SK-N-SH treated with all-trans-retinoic acid at 6 μM for 48 hours (cell line): ENCODE measurements around the gene PRKD2.

ENCODE experiments used
- ATAC-seq: fragments of 200-7000 bp; cut with Tn5 transposase; 3 replicates; pipeline ENCODE4 v1.9.1; 2020; ENCODE audit warnings: mild to moderate bottlenecking, moderate library complexity
- ARNTL ChIP-seq: fragments of 450-650 bp; formaldehyde crosslinking; IDR thresholded peaks from 2 replicates; pipeline ENCODE4 v1.5.0; 2020; ENCODE audit warnings: low read depth, mild to moderate bottlenecking, moderate library complexity, borderline replicate concordance
- CREB5 ChIP-seq: fragments of 250-450 bp; sonication (Bioruptor Pico); IDR thresholded peaks from 2 replicates; pipeline ENCODE4 v1.5.1; 2020; ENCODE audit warnings: low read depth, mild to moderate bottlenecking, moderate library complexity
- CSDC2 ChIP-seq: fragments of 250-450 bp; sonication (Bioruptor Pico); IDR thresholded peaks from 2 replicates; pipeline ENCODE4 v1.5.0; 2020; ENCODE audit warnings: mild to moderate bottlenecking, moderate library complexity
- ESRRG ChIP-seq: fragments of 250-450 bp; sonication (Bioruptor Pico); IDR thresholded peaks from 2 replicates; pipeline ENCODE4 v1.6.1; 2021; ENCODE audit warnings: mild to moderate bottlenecking
- GLIS3 ChIP-seq: fragments of 250-450 bp; sonication (Bioruptor Pico); IDR thresholded peaks from 2 replicates; pipeline ENCODE4 v1.5.0; 2020; ENCODE audit warnings: mild to moderate bottlenecking, moderate library complexity
- ISL1 ChIP-seq: fragments of 250-450 bp; sonication (Bioruptor Pico); IDR thresholded peaks from 2 replicates; pipeline ENCODE4 v2.1.2; 2022; ENCODE audit warnings: mild to moderate bottlenecking, moderate library complexity
- OSR1 ChIP-seq: fragments of 250-450 bp; sonication (Bioruptor Pico); IDR thresholded peaks from 2 replicates; pipeline ENCODE4 v1.8.0; 2022; ENCODE audit warnings: moderate library complexity, mild to moderate bottlenecking, inconsistent platforms
- PATZ1 ChIP-seq: fragments of 250-450 bp; sonication (Bioruptor Pico); IDR thresholded peaks from 2 replicates; pipeline ENCODE4 v1.8.0; 2020; ENCODE audit warnings: mild to moderate bottlenecking, moderate library complexity, borderline replicate concordance
- PPARA ChIP-seq: fragments of 250-450 bp; sonication (Bioruptor Pico); IDR thresholded peaks from 2 replicates; pipeline ENCODE4 v1.5.0; 2020; ENCODE audit warnings: mild to moderate bottlenecking, borderline replicate concordance
- RARB ChIP-seq: fragments of 250-450 bp; sonication (Bioruptor Pico); IDR thresholded peaks from 2 replicates; pipeline ENCODE4 v1.8.0; 2021; ENCODE audit warnings: mild to moderate bottlenecking, moderate library complexity
- SNAI2 ChIP-seq: fragments of 250-450 bp; sonication (Bioruptor Pico); IDR thresholded peaks from 2 replicates; pipeline ENCODE4 v1.5.0; 2020; ENCODE audit warnings: mild to moderate bottlenecking, moderate library complexity
- TCF4 ChIP-seq: fragments of 250-450 bp; sonication (Bioruptor Pico); IDR thresholded peaks from 2 replicates; pipeline ENCODE4 v1.8.0; 2021; ENCODE audit warnings: mild to moderate bottlenecking, moderate library complexity, borderline replicate concordance
- TOX ChIP-seq: fragments of 250-450 bp; sonication (Bioruptor Pico); IDR thresholded peaks from 2 replicates; pipeline ENCODE4 v1.8.0; 2021; ENCODE audit warnings: mild to moderate bottlenecking, moderate library complexity, borderline replicate concordance
- ZFP3 ChIP-seq: fragments of 250-450 bp; sonication (Bioruptor Pico); IDR thresholded peaks from 2 replicates; pipeline ENCODE4 v1.5.0; 2020; ENCODE audit warnings: mild to moderate bottlenecking, moderate library complexity
- ZNF565 ChIP-seq: fragments of 450-650 bp; formaldehyde crosslinking; conservative IDR thresholded peaks from 2 replicates; pipeline ENCODE4 v1.5.0; 2020; ENCODE audit warnings: low read depth, mild to moderate bottlenecking, moderate library complexity
- ZNF70 ChIP-seq: fragments of 450-650 bp; formaldehyde crosslinking; IDR thresholded peaks from 2 replicates; pipeline ENCODE4 v1.5.0; 2020; ENCODE audit warnings: mild to moderate bottlenecking, moderate library complexity
- TF ChIP-seq, protein P1 (sequence below): fragments of 250-450 bp; sonication (Bioruptor Pico); IDR thresholded peaks from 2 replicates; pipeline ENCODE4 v1.5.0; 2020; ENCODE audit warnings: mild to moderate bottlenecking, moderate library complexity
- TF ChIP-seq, protein P2 (sequence below): fragments of 250-450 bp; sonication (Bioruptor Pico); IDR thresholded peaks from 2 replicates; pipeline ENCODE4 v1.8.0; 2021; ENCODE audit warnings: low read depth, mild to moderate bottlenecking, moderate library complexity, borderline replicate concordance

Gene PRKD2

GRCh38 chr19:46654621-46655152, 62.2 kb downstream of the PRKD2 start:
- ATAC-seq, result no peak
- TF ChIP-seq, protein P1, sequence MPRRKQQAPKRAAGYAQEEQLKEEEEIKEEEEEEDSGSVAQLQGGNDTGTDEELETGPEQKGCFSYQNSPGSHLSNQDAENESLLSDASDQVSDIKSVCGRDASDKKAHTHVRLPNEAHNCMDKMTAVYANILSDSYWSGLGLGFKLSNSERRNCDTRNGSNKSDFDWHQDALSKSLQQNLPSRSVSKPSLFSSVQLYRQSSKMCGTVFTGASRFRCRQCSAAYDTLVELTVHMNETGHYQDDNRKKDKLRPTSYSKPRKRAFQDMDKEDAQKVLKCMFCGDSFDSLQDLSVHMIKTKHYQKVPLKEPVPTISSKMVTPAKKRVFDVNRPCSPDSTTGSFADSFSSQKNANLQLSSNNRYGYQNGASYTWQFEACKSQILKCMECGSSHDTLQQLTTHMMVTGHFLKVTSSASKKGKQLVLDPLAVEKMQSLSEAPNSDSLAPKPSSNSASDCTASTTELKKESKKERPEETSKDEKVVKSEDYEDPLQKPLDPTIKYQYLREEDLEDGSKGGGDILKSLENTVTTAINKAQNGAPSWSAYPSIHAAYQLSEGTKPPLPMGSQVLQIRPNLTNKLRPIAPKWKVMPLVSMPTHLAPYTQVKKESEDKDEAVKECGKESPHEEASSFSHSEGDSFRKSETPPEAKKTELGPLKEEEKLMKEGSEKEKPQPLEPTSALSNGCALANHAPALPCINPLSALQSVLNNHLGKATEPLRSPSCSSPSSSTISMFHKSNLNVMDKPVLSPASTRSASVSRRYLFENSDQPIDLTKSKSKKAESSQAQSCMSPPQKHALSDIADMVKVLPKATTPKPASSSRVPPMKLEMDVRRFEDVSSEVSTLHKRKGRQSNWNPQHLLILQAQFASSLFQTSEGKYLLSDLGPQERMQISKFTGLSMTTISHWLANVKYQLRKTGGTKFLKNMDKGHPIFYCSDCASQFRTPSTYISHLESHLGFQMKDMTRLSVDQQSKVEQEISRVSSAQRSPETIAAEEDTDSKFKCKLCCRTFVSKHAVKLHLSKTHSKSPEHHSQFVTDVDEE (CRISPR knock-in tag), result no peak
- no peak for TF ChIP-seq ESRRG (CRISPR knock-in tag)
- no peak for TF ChIP-seq ARNTL (CRISPR knock-in tag)
- no peak for TF ChIP-seq ZNF565 (CRISPR knock-in tag)
- TF ChIP-seq, protein P2, sequence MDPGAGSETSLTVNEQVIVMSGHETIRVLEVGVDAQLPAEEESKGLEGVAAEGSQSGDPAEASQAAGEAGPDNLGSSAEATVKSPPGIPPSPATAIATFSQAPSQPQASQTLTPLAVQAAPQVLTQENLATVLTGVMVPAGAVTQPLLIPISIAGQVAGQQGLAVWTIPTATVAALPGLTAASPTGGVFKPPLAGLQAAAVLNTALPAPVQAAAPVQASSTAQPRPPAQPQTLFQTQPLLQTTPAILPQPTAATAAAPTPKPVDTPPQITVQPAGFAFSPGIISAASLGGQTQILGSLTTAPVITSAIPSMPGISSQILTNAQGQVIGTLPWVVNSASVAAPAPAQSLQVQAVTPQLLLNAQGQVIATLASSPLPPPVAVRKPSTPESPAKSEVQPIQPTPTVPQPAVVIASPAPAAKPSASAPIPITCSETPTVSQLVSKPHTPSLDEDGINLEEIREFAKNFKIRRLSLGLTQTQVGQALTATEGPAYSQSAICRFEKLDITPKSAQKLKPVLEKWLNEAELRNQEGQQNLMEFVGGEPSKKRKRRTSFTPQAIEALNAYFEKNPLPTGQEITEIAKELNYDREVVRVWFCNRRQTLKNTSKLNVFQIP, result no peak
- TF ChIP-seq PPARA, result no peak
- TF ChIP-seq RARB (CRISPR knock-in tag), result no peak
- TF ChIP-seq PATZ1 (CRISPR knock-in tag), result no peak

DNA sequence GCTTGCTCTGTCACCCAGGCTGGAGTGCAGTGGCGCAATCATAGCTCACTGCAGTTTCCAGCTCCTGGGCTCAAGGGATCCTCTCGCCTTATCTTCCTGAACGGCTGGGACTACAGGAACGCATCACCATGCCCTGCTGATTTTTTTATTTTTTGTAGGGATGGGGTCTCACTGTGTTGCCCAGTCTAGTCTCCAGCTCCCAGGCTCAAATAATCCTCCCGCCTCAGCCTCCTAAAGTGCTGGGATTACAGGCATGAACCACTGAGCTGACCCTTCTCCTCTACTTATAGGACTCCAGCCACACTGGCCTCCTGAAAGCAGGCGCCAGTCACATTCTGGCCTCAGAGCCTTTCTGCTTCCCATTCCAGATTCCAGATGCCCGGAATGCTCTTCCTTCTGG, 66.5 kb downstream of the PRKD2 start:
- TF ChIP-seq ZNF70 (no peak), CREB5 (no peak), PATZ1 (CRISPR knock-in tag) (no peak), ARNTL (CRISPR knock-in tag) (no peak)
- ATAC-seq, result no peak

GRCh38 chr19:46648961-46649960, 67.7 kb downstream of the PRKD2 start:
- ATAC-seq, result no peak
- TF ChIP-seq GLIS3, result no peak
- TF ChIP-seq PPARA, result no peak
- no peak for TF ChIP-seq SNAI2
- TF ChIP-seq ESRRG (CRISPR knock-in tag), result no peak
- TF ChIP-seq ZFP3, result no peak
- TF ChIP-seq CSDC2, result no peak
- no peak for TF ChIP-seq TCF4
- no peak for TF ChIP-seq ISL1 (CRISPR knock-in tag)
- no peak for TF ChIP-seq PATZ1 (CRISPR knock-in tag)
- no peak for TF ChIP-seq ZNF565 (CRISPR knock-in tag)
- no peak for TF ChIP-seq TOX (CRISPR knock-in tag)
- TF ChIP-seq CREB5, result no peak
- no peak for TF ChIP-seq OSR1 (CRISPR knock-in tag)
- TF ChIP-seq, protein P1 (CRISPR knock-in tag), result no peak
- no peak for TF ChIP-seq RARB (CRISPR knock-in tag)
- no peak for TF ChIP-seq ZNF70
